OCI-LY7 (cell line): ENCODE data around the gene ST8SIA5.

Experiments used
- CTCF ChIP-seq: fragments of 200-600 bp; sonication (generic); conservative IDR thresholded peaks from 2 replicates; pipeline ENCODE4 v1.5.1; 2014; ENCODE audit warnings: mild to moderate bottlenecking, antibody characterized with exemption, low read length, moderate library complexity, mixed read lengths
- EZH2phosphoT487 ChIP-seq: fragments of 200-600 bp; sonication (generic); IDR thresholded peaks from 2 replicates; pipeline ENCODE4 v1.6.1; 2018; ENCODE audit warnings: low read depth, borderline replicate concordance, mild to moderate bottlenecking, mixed run types, antibody characterized with exemption, low read length, moderate library complexity, mixed read lengths

GRCh38 chr18:46683252-46683651 lies 73.6 kb downstream of the ST8SIA5 start:
- TF ChIP-seq CTCF: no peak
- no peak for TF ChIP-seq EZH2phosphoT487
